COR-L47 (cell line): ENCODE measurements around the gene DDR2.
"Not testable (repeated sequence)": the region's sequence is repeated elsewhere in the genome, so short reads cannot be mapped to it uniquely, and the experiment has no call there.

ENCODE experiments used
- DNase-seq: peaks from one replicate; lab custom pipeline; 2025; lab: John Stamatoyannopoulos, UW

Gene DDR2

GRCh38 chr1:162779043-162779442, 146.8 kb downstream of the DDR2 start:
- DNase-seq: no peak

- DNase-seq: no peak
Measured at GRCh38 chr1:162782671-162783070, 150.4 kb downstream of the DDR2 start.

GRCh38 chr1:162784926-162785325, 152.7 kb downstream of the DDR2 start:
- not testable (repeated sequence) for DNase-seq

- not testable (repeated sequence) for DNase-seq
Measured at GRCh38 chr1:162788783-162789182, 156.5 kb downstream of the DDR2 start.

- DNase-seq: peak; percentile 70
Measured at GRCh38 chr1:162790303-162790984, 158.2 kb downstream of the DDR2 start, which contains the start of gene HSD17B7. Gene HSD17B7, plus strand, starts transcription at chr1:162790702. Its CDS starts 99 bp downstream, at chr1:162790801.

- DNase-seq: not testable (repeated sequence)
Measured at GRCh38 chr1:162790985-162791357, 158.7 kb downstream of the DDR2 start.

GRCh38 chr1:162794284-162794683, 162.0 kb downstream of the DDR2 start:
- DNase-seq: not testable (repeated sequence)

- not testable (repeated sequence) for DNase-seq
Measured at GRCh38 chr1:162796617-162797279, 164.5 kb downstream of the DDR2 start.

- DNase-seq: not testable (repeated sequence)
Measured at GRCh38 chr1:162799995-162800830, 167.9 kb downstream of the DDR2 start.

GRCh38 chr1:162807503-162807902, 175.2 kb downstream of the DDR2 start:
- DNase-seq: not testable (repeated sequence)

- DNase-seq: not testable (repeated sequence)
Measured at GRCh38 chr1:162812357-162812756, 180.1 kb downstream of the DDR2 start.

- not testable (repeated sequence) for DNase-seq
Measured at GRCh38 chr1:162818136-162818535, 185.9 kb downstream of the DDR2 start.

GRCh38 chr1:162818666-162819065, 186.4 kb downstream of the DDR2 start:
- DNase-seq: not testable (repeated sequence)

GRCh38 chr1:162822391-162823200, 190.3 kb downstream of the DDR2 start:
- DNase-seq: peak; percentile 73

GRCh38 chr1:162823231-162823630, 191.0 kb downstream of the DDR2 start:
- DNase-seq: no peak

GRCh38 chr1:162823771-162824525, 191.7 kb downstream of the DDR2 start:
- no peak for DNase-seq

- no peak for DNase-seq
Measured at GRCh38 chr1:162829268-162829667, 197.0 kb downstream of the DDR2 start.

- no peak for DNase-seq
Measured at GRCh38 chr1:162832470-162832869, 200.2 kb downstream of the DDR2 start.

- no peak for DNase-seq
Measured at GRCh38 chr1:162835157-162835899, 203.1 kb downstream of the DDR2 start.
